Right lobe of liver (tissue), 4 donors: ENCODE data around the gene RPSA.

Experiments used
- POLR2A ChIP-seq: fragments of 450-650 bp; IDR thresholded peaks from one replicate; pipeline ENCODE4 v1.6.1; 2017; ENCODE audit warnings: antibody characterized with exemption, mild to moderate bottlenecking
- TF ChIP-seq, protein P1 (sequence below), 4 donors: fragments of 200-600 bp in 3 of 4; fragments of 450-650 bp in 1 of 4; IDR thresholded peaks; one replicate each; pipeline versions ENCODE4 v1.5.1 to v1.8.0; 2016 to 2022; ENCODE audit warnings: antibody characterized with exemption in 4 of 4, mild to moderate bottlenecking in 2 of 4
- donor health status: DM: no; HTN: no; CAD: no.
- donor health status: DM: no; HTN: no; CAD: no.
- donor health status: DM: no; HTN: yes; CAD: no.

GRCh38 chr3:39379778-39380155, 26.8 kb upstream of the RPSA start:
- no peak for TF ChIP-seq POLR2A
- TF ChIP-seq, protein P1, sequence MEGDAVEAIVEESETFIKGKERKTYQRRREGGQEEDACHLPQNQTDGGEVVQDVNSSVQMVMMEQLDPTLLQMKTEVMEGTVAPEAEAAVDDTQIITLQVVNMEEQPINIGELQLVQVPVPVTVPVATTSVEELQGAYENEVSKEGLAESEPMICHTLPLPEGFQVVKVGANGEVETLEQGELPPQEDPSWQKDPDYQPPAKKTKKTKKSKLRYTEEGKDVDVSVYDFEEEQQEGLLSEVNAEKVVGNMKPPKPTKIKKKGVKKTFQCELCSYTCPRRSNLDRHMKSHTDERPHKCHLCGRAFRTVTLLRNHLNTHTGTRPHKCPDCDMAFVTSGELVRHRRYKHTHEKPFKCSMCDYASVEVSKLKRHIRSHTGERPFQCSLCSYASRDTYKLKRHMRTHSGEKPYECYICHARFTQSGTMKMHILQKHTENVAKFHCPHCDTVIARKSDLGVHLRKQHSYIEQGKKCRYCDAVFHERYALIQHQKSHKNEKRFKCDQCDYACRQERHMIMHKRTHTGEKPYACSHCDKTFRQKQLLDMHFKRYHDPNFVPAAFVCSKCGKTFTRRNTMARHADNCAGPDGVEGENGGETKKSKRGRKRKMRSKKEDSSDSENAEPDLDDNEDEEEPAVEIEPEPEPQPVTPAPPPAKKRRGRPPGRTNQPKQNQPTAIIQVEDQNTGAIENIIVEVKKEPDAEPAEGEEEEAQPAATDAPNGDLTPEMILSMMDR (IDR thresholded peaks at IDR 0.05): no peak
